Activated T-helper 17 cell treated with anti-CD3 and anti-CD28 coated beads, Interleukin-2, amount 50 U/mL, for 72 hours (primary cell): Measurements from ENCODE around the gene DNAJA3. TPM values are rescaled to one million over a fixed set of nuclear protein-coding genes. Genes with fewer than 3 reads are reported as not detected.
"Not testable (repeated sequence)": the region's sequence is repeated elsewhere in the genome, so short reads cannot be mapped to it uniquely, and the experiment has no call there.

Experiments used
- ATAC-seq: fragments of 150-1000 bp; cut with Tn5 transposase; replicated peaks from 2 replicates; pipeline ENCODE4 v1.10.0; 2021; ENCODE audit warnings: mild to moderate bottlenecking, moderate library complexity
- H3K27ac Mint-ChIP-seq: one replicate; pipeline ENCODE4 v1.8.0; 2022; ENCODE audit warnings: mixed read lengths
- H3K27me3 Mint-ChIP-seq: one replicate; pipeline ENCODE4 v1.8.0; 2022; ENCODE audit warnings: mixed read lengths
- H3K36me3 Mint-ChIP-seq: one replicate; pipeline ENCODE4 v1.8.0; 2022; ENCODE audit warnings: low read depth, mild to moderate bottlenecking, mixed read lengths
- H3K4me1 Mint-ChIP-seq: one replicate; pipeline ENCODE4 v1.8.0; 2022; ENCODE audit warnings: mixed read lengths
- H3K4me3 Mint-ChIP-seq: one replicate; pipeline ENCODE4 v1.8.0; 2022; ENCODE audit warnings: mild to moderate bottlenecking, mixed read lengths
- H3K9me3 Mint-ChIP-seq: one replicate; pipeline ENCODE4 v1.8.0; 2022; ENCODE audit warnings: mixed read lengths
- total RNA-seq, 2 donors: library from RNA; stranded (reverse); gene quantifications; one replicate each; pipeline ENCODE4 v1.2.3, GENCODE V29; 2022

DNAJA3 gene
- total RNA-seq, 2 donors from 2014 or later, result 50.3 to 81.1 TPM

- H3K27ac Mint-ChIP-seq, H3K9me3 Mint-ChIP-seq, H3K27me3 Mint-ChIP-seq, H3K4me1 Mint-ChIP-seq, ATAC-seq, H3K4me3 Mint-ChIP-seq: not testable (repeated sequence)
- H3K36me3 Mint-ChIP-seq, result peaks cover 66% of the 10 kb centered on the region
These were observed 31.8 kb upstream of the DNAJA3 start for GRCh38 chr16:4393850-4394249.

GRCh38 chr16:4395055-4395726, 30.5 kb upstream of the DNAJA3 start:
- Mint-ChIP-seq H3K4me3 (no peak overlapping the region), H3K27ac (peak overlapping the region; percentile 44), H3K4me1 (peaks cover 5% of the 10 kb centered on the region), H3K36me3 (peaks cover 73% of the 10 kb centered on the region), H3K27me3 (no peaks in the 10 kb centered on the region), H3K9me3 (no peaks in the 10 kb centered on the region)
- no peak for ATAC-seq

- no peaks in the 10 kb centered on the region for H3K9me3 Mint-ChIP-seq
- peaks cover 13% of the 10 kb centered on the region for H3K4me1 Mint-ChIP-seq
- peak overlapping the region; percentile 42 for H3K27ac Mint-ChIP-seq
- H3K27me3 Mint-ChIP-seq, result no peaks in the 10 kb centered on the region
- no peak overlapping the region for H3K4me3 Mint-ChIP-seq
- ATAC-seq, result no peak
- peaks cover 80% of the 10 kb centered on the region for H3K36me3 Mint-ChIP-seq
These were observed 26.5 kb upstream of the DNAJA3 start for GRCh38 chr16:4399001-4399730.

GRCh38 chr16:4401094-4401501, 24.6 kb upstream of the DNAJA3 start:
- Mint-ChIP-seq H3K4me1 (peaks cover 11% of the 10 kb centered on the region), H3K36me3 (peaks cover 80% of the 10 kb centered on the region), H3K27ac (peak overlapping the region; percentile 35), H3K9me3 (no peaks in the 10 kb centered on the region), H3K4me3 (no peak overlapping the region), H3K27me3 (no peaks in the 10 kb centered on the region)
- ATAC-seq, result no peak

- peak overlapping the region; percentile 35 for H3K27ac Mint-ChIP-seq
- H3K9me3 Mint-ChIP-seq, result no peaks in the 10 kb centered on the region
- H3K27me3 Mint-ChIP-seq, result no peaks in the 10 kb centered on the region
- no peak overlapping the region for H3K4me3 Mint-ChIP-seq
- H3K36me3 Mint-ChIP-seq, result peaks cover 80% of the 10 kb centered on the region
- H3K4me1 Mint-ChIP-seq, result peaks cover 11% of the 10 kb centered on the region
- no peak for ATAC-seq
These were observed 24.2 kb upstream of the DNAJA3 start for GRCh38 chr16:4401510-4401909.

GRCh38 chr16:4402439-4403132, 23.1 kb upstream of the DNAJA3 start:
- H3K4me1 Mint-ChIP-seq, result peaks cover 11% of the 10 kb centered on the region
- H3K36me3 Mint-ChIP-seq, result peaks cover 83% of the 10 kb centered on the region
- peak; percentile 85 for ATAC-seq
- no peak overlapping the region for H3K27ac Mint-ChIP-seq
- H3K9me3 Mint-ChIP-seq, result no peaks in the 10 kb centered on the region
- no peak overlapping the region for H3K4me3 Mint-ChIP-seq
- H3K27me3 Mint-ChIP-seq, result no peaks in the 10 kb centered on the region

GRCh38 chr16:4403133-4403949, 22.3 kb upstream of the DNAJA3 start:
- ATAC-seq, result peak; percentile 10
- Mint-ChIP-seq H3K9me3 (no peaks in the 10 kb centered on the region), H3K27ac (no peak overlapping the region), H3K27me3 (no peaks in the 10 kb centered on the region), H3K36me3 (peaks cover 86% of the 10 kb centered on the region), H3K4me1 (peaks cover 11% of the 10 kb centered on the region), H3K4me3 (no peak overlapping the region)

- Mint-ChIP-seq H3K4me3 (no peak overlapping the region), H3K36me3 (peaks cover 86% of the 10 kb centered on the region), H3K9me3 (no peaks in the 10 kb centered on the region), H3K27ac (no peak overlapping the region), H3K4me1 (peaks cover 11% of the 10 kb centered on the region), H3K27me3 (no peaks in the 10 kb centered on the region)
- peak; percentile 39 for ATAC-seq
These were observed 21.3 kb upstream of the DNAJA3 start for GRCh38 chr16:4404247-4404966.

GRCh38 chr16:4404967-4405696, 20.5 kb upstream of the DNAJA3 start:
- Mint-ChIP-seq H3K4me1 (peaks cover 11% of the 10 kb centered on the region), H3K27ac (no peak overlapping the region), H3K4me3 (no peak overlapping the region), H3K36me3 (peaks cover 86% of the 10 kb centered on the region), H3K9me3 (no peaks in the 10 kb centered on the region), H3K27me3 (no peaks in the 10 kb centered on the region)
- no peak for ATAC-seq

- Mint-ChIP-seq H3K9me3 (no peaks in the 10 kb centered on the region), H3K27me3 (no peaks in the 10 kb centered on the region), H3K4me3 (no peak overlapping the region), H3K27ac (no peak overlapping the region), H3K36me3 (peaks cover 86% of the 10 kb centered on the region), H3K4me1 (peaks cover 8% of the 10 kb centered on the region)
- ATAC-seq, result no peak
These were observed 17.9 kb upstream of the DNAJA3 start for GRCh38 chr16:4407543-4408322.

- no peaks in the 10 kb centered on the region for H3K27me3 Mint-ChIP-seq
- ATAC-seq, result no peak
- no peaks in the 10 kb centered on the region for H3K9me3 Mint-ChIP-seq
- H3K4me1 Mint-ChIP-seq, result peaks cover 8% of the 10 kb centered on the region
- no peak overlapping the region for H3K27ac Mint-ChIP-seq
- H3K4me3 Mint-ChIP-seq, result no peak overlapping the region
- H3K36me3 Mint-ChIP-seq, result peaks cover 90% of the 10 kb centered on the region
These were observed 17.4 kb upstream of the DNAJA3 start for GRCh38 chr16:4408323-4408690.

- no peak for ATAC-seq
- no peaks in the 10 kb centered on the region for H3K27me3 Mint-ChIP-seq
- peaks cover 11% of the 10 kb centered on the region for H3K4me1 Mint-ChIP-seq
- no peak overlapping the region for H3K4me3 Mint-ChIP-seq
- no peaks in the 10 kb centered on the region for H3K9me3 Mint-ChIP-seq
- no peak overlapping the region for H3K27ac Mint-ChIP-seq
- H3K36me3 Mint-ChIP-seq, result peaks cover 95% of the 10 kb centered on the region
These were observed 16.4 kb upstream of the DNAJA3 start for GRCh38 chr16:4409081-4409932.
